HG03097 (cell line): ENCODE results near the gene MRPS18B.

ENCODE experiments used
- ATAC-seq: cut with Tn5 transposase; IDR thresholded peaks from one replicate; pipeline ENCODE4 v1.9.1; 2021; ENCODE audit not compliant: unreplicated experiment, low FRiP score

The MRPS18B gene

GRCh38 chr6:30672445-30673253 lies 55.0 kb downstream of the MRPS18B start, which contains the start of gene DHX16:
DHX16 (minus strand) TSS chr6:30673006; CDS start chr6:30672841, 165 bp downstream.
- peak; percentile 80 for ATAC-seq
